Naive thymus-derived CD4-positive, alpha-beta T cell (primary cell): ENCODE data around the gene ORAI1. TPM values are rescaled to one million over a fixed set of nuclear protein-coding genes. Genes with fewer than 3 reads are reported as not detected.

ENCODE experiments used
- polyA plus RNA-seq, 2 donors: library from polyadenylated mRNA; unstranded; fragments of 300-500 nt; fragmentation: Illumina TruSeq; gene quantifications; one replicate each; pipeline ENCODE4 v1.2.3, GENCODE V29; 2021
- total RNA-seq, 6 experiments: library from RNA in 5 of 6; stranded (reverse) in 5 of 6; gene quantifications; 1 replicate in 5 of 6; 2 replicates in 1 of 6; pipeline ENCODE4 v1.2.3 and lab custom pipeline; 2021 to 2026

Gene ORAI1
- total and polyA plus RNA-seq, 7 experiments from 2014 or later, result 34.4 to 256 (median 51.9) TPM

Other genes starting within 250 kb of the ORAI1 start
- gene RNF34, start 226.4 kb upstream of the ORAI1 start, total RNA-seq, result 10 to 100 TPM; 61.1 to 98.4 (median 81.7) TPM
- 10 to 100 TPM; 42.5 to 74.4 TPM for gene RNF34, start 226.4 kb upstream of the ORAI1 start, polyA plus RNA-seq
- 10 to 100 TPM; 66.4 to 91.7 (median 80.7) TPM for gene KDM2B, start 45.5 kb upstream of the ORAI1 start, total RNA-seq
- 10 to 100 TPM; 12.6 to 22.5 TPM for gene KDM2B, start 45.5 kb upstream of the ORAI1 start, polyA plus RNA-seq
- gene MORN3, start 43.1 kb downstream of the ORAI1 start, total RNA-seq, result 10 to 100 TPM in 2 of 5 experiments, 1 to 10 TPM in 3; 2.3 to 19.2 (median 9.6) TPM
- 1 to 10 TPM; 2.3 to 8.7 TPM for gene MORN3, start 43.1 kb downstream of the ORAI1 start, polyA plus RNA-seq
- gene TMEM120B, start 86.2 kb downstream of the ORAI1 start, total RNA-seq, result 10 to 100 TPM in 2 of 5 experiments, 1 to 10 TPM in 3; 7.3 to 14.3 (median 9.2) TPM
- gene TMEM120B, start 86.2 kb downstream of the ORAI1 start, polyA plus RNA-seq, result 1 to 10 TPM; 1.3 to 2.0 TPM
- 100 to 1,000 TPM; 121 to 164 (median 134) TPM for gene RHOF, start 167.2 kb downstream of the ORAI1 start, total RNA-seq
- 100 to 1,000 TPM in 1 of 2 donors, 10 to 100 TPM in 1; 69.2 to 115 TPM for gene RHOF, start 167.2 kb downstream of the ORAI1 start, polyA plus RNA-seq
- gene SETD1B, start 177.5 kb downstream of the ORAI1 start, total RNA-seq, result 100 to 1,000 TPM in 1 of 5 experiments, 10 to 100 TPM in 4; 35.1 to 124 (median 79.2) TPM
- 1 to 10 TPM; 2.1 to 4.3 TPM for gene SETD1B, start 177.5 kb downstream of the ORAI1 start, polyA plus RNA-seq
- not detected for gene HPD, start 232.3 kb downstream of the ORAI1 start, total RNA-seq
- not detected for gene HPD, start 232.3 kb downstream of the ORAI1 start, polyA plus RNA-seq